HepG2 (cell line): ENCODE results near the gene SPTB. TPM values are rescaled to one million over a fixed set of nuclear protein-coding genes. Genes with fewer than 3 reads are reported as not detected.
A peak's percentile ranks its signal among the peaks of the same experiment; 100 is the strongest.

Source experiments
- CCDC6 ChIP-seq: sonication (generic); formaldehyde crosslinking; IDR thresholded peaks from 2 replicates; pipeline ENCODE4 v1.8.1; 2022; ENCODE audit warnings: mild to moderate bottlenecking, missing genetic modification reagents, moderate library complexity
- GABPB1 ChIP-seq: IDR thresholded peaks from 2 replicates; pipeline ENCODE4 v1.6.1; 2016; ENCODE audit warnings: mild to moderate bottlenecking, missing genetic modification reagents, moderate library complexity, missing compliant biosample characterization
- HDAC1 ChIP-seq: sonication (generic); formaldehyde crosslinking; IDR thresholded peaks from 2 replicates; pipeline ENCODE4 v1.5.1; 2020; ENCODE audit warnings: mild to moderate bottlenecking, missing genetic modification reagents
- HOXA3 ChIP-seq: sonication (generic); formaldehyde crosslinking; IDR thresholded peaks from 2 replicates; pipeline ENCODE4 v1.5.0; 2020; ENCODE audit warnings: missing genetic modification reagents
- HOXA9 ChIP-seq: sonication (generic); formaldehyde crosslinking; IDR thresholded peaks from 2 replicates; pipeline ENCODE4 v1.8.1; 2022; ENCODE audit warnings: missing genetic modification reagents, mild to moderate bottlenecking, moderate library complexity, borderline replicate concordance
- KAT7 ChIP-seq: IDR thresholded peaks from 2 replicates; pipeline ENCODE4 v1.6.1; 2018; ENCODE audit warnings: borderline replicate concordance, missing compliant biosample characterization
- KLF15 ChIP-seq: sonication (generic); formaldehyde crosslinking; IDR thresholded peaks from 2 replicates; pipeline ENCODE4 v1.8.1; 2023; ENCODE audit warnings: borderline replicate concordance, mild to moderate bottlenecking, inconsistent platforms, missing genetic modification reagents, mixed read lengths
- MED1 ChIP-seq: sonication (generic); formaldehyde crosslinking; IDR thresholded peaks from 2 replicates; pipeline ENCODE4 v1.4.0; 2020; ENCODE audit warnings: missing genetic modification reagents
- MEF2D ChIP-seq: sonication (generic); formaldehyde crosslinking; IDR thresholded peaks from 2 replicates; pipeline ENCODE4 v1.5.1; 2020; ENCODE audit warnings: mild to moderate bottlenecking, missing genetic modification reagents
- RFXAP ChIP-seq: sonication (generic); formaldehyde crosslinking; IDR thresholded peaks from 2 replicates; pipeline ENCODE4 v1.4.0; 2020; ENCODE audit warnings: missing genetic modification reagents, borderline replicate concordance
- RXRA ChIP-seq: sonication (generic); formaldehyde crosslinking; IDR thresholded peaks from 2 replicates; pipeline ENCODE4 v1.5.1; 2020; ENCODE audit warnings: missing genetic modification reagents
- SMAD9 ChIP-seq: sonication (generic); formaldehyde crosslinking; IDR thresholded peaks from 2 replicates; pipeline ENCODE4 v1.5.1; 2020; ENCODE audit warnings: mild to moderate bottlenecking, missing genetic modification reagents
- SP2 ChIP-seq: sonication (generic); formaldehyde crosslinking; IDR thresholded peaks from 2 replicates; pipeline ENCODE4 v1.5.1; 2020; ENCODE audit warnings: mild to moderate bottlenecking, missing genetic modification reagents
- SUZ12 ChIP-seq: fragments of 150-350 bp; IDR thresholded peaks from 2 replicates; pipeline ENCODE4 v1.6.1; 2014; ENCODE audit warnings: low read depth, low read length
- TP53 ChIP-seq: sonication (generic); formaldehyde crosslinking; conservative IDR thresholded peaks from 2 replicates; pipeline ENCODE4 v1.4.0; 2020; ENCODE audit warnings: missing genetic modification reagents
- ZC3H13 ChIP-seq: sonication (generic); formaldehyde crosslinking; IDR thresholded peaks from 2 replicates; pipeline ENCODE4 v1.8.1; 2023; ENCODE audit warnings: mild to moderate bottlenecking, missing genetic modification reagents, moderate library complexity
- ZNF136 ChIP-seq: sonication (generic); formaldehyde crosslinking; IDR thresholded peaks from 2 replicates; pipeline ENCODE4 v1.8.1; 2022; ENCODE audit warnings: low read depth, mild to moderate bottlenecking, moderate library complexity, missing genetic modification reagents
- ZNF160 ChIP-seq: sonication (generic); formaldehyde crosslinking; IDR thresholded peaks from 2 replicates; pipeline ENCODE4 v1.8.0; 2022; ENCODE audit warnings: mild to moderate bottlenecking, inconsistent platforms, missing genetic modification reagents
- ZNF251 ChIP-seq: sonication (generic); formaldehyde crosslinking; IDR thresholded peaks from 2 replicates; pipeline ENCODE4 v1.9.0; 2021; ENCODE audit warnings: mild to moderate bottlenecking, missing genetic modification reagents
- ZNF589 ChIP-seq: sonication (generic); formaldehyde crosslinking; conservative IDR thresholded peaks from 2 replicates; pipeline ENCODE4 v1.8.0; 2022; ENCODE audit warnings: mild to moderate bottlenecking, moderate library complexity, missing genetic modification reagents
- ZNF605 ChIP-seq: sonication (generic); formaldehyde crosslinking; IDR thresholded peaks from 2 replicates; pipeline ENCODE4 v1.8.0; 2022; ENCODE audit warnings: mild to moderate bottlenecking, missing genetic modification reagents
- ZNF83 ChIP-seq: sonication (generic); formaldehyde crosslinking; IDR thresholded peaks from 2 replicates; pipeline ENCODE4 v1.4.0; 2020; ENCODE audit warnings: missing genetic modification reagents, mild to moderate bottlenecking, borderline replicate concordance
- polyA plus RNA-seq, 8 experiments: library from polyadenylated mRNA; depleted of rRNA in 3 of 8; stranded (reverse) in 7 of 8; unstranded in 1 of 8; fragments of >200 nt; fragmentation: Illumina TruSeq in 4 of 8; extraction: Trizol in 4 of 8; gene quantifications; 2 replicates each; pipeline versions ENCODE4 v1.2.1 to v1.2.3, GENCODE V29; 2011 to 2016; ENCODE audit warnings: low read depth in 4 of 8, missing spikeins in 1 of 8, mixed read lengths in 1 of 8; ENCODE audit not compliant: insufficient read depth in 1 of 8
- total RNA-seq, 5 experiments: library from RNA; depleted of rRNA; stranded (reverse); fragments of >200 nt; fragmentation: Illumina TruSeq; extraction: Trizol; gene quantifications; 2 replicates each; pipeline ENCODE4 v1.2.3, GENCODE V29; 2016; ENCODE audit warnings: low read depth in 1 of 5
- TF ChIP-seq, protein P1 (sequence below): sonication (generic); formaldehyde crosslinking; IDR thresholded peaks from 2 replicates; pipeline ENCODE4 v1.4.0; 2020; ENCODE audit warnings: missing genetic modification reagents
- TF ChIP-seq, protein P2 (sequence below): sonication (generic); formaldehyde crosslinking; IDR thresholded peaks from 2 replicates; pipeline ENCODE4 v1.4.0; 2020; ENCODE audit warnings: missing genetic modification reagents
- TF ChIP-seq, protein P3 (sequence below): sonication (generic); formaldehyde crosslinking; IDR thresholded peaks from 2 replicates; pipeline ENCODE4 v1.4.0; 2020; ENCODE audit warnings: mild to moderate bottlenecking, missing genetic modification reagents

SPTB gene
- total and polyA plus RNA-seq, 2 of the 13 experiments (the other 11 are each of a cell fraction or from before 2014, with no cell fraction given), result 0.01 to 0.02 TPM

DNA sequence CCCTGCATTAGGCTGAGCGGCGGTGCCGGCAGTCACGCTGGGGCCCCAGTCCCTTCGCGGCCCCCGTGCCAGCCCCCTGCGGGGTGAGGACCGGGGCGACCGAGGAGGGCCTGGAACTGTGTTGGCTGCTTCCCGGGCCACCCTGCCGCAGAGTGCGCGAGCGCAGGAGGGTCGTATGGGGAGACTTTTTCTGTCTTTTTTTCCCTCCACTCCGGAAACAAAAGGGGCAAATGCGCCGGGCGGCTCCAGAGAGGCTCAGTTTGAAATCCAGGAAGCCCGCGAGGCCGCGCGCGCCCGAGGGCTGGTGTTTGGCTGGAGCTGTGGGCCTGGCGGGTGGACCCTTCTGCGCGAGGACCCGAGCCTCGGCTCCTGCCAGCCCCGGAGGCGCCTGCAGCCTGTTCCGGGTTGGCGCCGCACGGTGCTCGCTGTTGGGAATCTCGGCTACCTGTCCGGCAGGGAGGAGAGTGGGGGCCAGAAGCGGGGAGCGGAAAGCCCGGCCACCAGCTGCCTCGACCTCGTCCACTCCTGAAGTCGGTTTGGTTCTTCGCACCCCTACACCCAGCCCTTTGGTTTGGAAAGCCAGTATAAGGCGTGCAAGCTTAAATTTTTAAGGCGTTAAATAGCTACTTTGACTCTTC lies 174.8 kb downstream of the SPTB start (continued):
- TF ChIP-seq GABPB1 (peak; percentile 27; the same call in 1 of the 2 replicates), RXRA (CRISPR knock-in tag) (0 out of 2 replicates have a peak, but pooled peaks have one; percentile 9), ZNF605 (CRISPR knock-in tag) (peak; percentile 34; the same call in 1 of the 2 replicates), RFXAP (CRISPR knock-in tag) (0 out of 2 replicates have a peak, but pooled peaks have one; percentile 59), SMAD9 (CRISPR knock-in tag) (0 out of 2 replicates have a peak, but pooled peaks have one; percentile 9), CCDC6 (CRISPR knock-in tag) (peak; percentile 48; the same call in 1 of the 2 replicates), TP53 (CRISPR knock-in tag) (no peak), HDAC1 (CRISPR knock-in tag) (peak; percentile 12; the same call in 1 of the 2 replicates), ZNF83 (no peak), ZNF589 (CRISPR knock-in tag) (no peak), KAT7 (no peak), SUZ12 (no peak), ZNF251 (0 out of 2 replicates have a peak, but pooled peaks have one; percentile 26), HOXA9 (CRISPR knock-in tag) (0 out of 2 replicates have a peak, but pooled peaks have one; percentile 0), ZC3H13 (CRISPR knock-in tag) (0 out of 2 replicates have a peak, but pooled peaks have one; percentile 14), HOXA3 (CRISPR knock-in tag) (no peak), ZNF160 (CRISPR knock-in tag) (0 out of 2 replicates have a peak, but pooled peaks have one; percentile 2), SP2 (0 out of 2 replicates have a peak, but pooled peaks have one; percentile 1), MEF2D (CRISPR knock-in tag) (no peak), MED1 (CRISPR knock-in tag) (0 out of 2 replicates have a peak, but pooled peaks have one; percentile 14), KLF15 (CRISPR knock-in tag) (0 out of 2 replicates have a peak, but pooled peaks have one; percentile 40), ZNF136 (CRISPR knock-in tag) (no peak)
- TF ChIP-seq, protein P1, sequence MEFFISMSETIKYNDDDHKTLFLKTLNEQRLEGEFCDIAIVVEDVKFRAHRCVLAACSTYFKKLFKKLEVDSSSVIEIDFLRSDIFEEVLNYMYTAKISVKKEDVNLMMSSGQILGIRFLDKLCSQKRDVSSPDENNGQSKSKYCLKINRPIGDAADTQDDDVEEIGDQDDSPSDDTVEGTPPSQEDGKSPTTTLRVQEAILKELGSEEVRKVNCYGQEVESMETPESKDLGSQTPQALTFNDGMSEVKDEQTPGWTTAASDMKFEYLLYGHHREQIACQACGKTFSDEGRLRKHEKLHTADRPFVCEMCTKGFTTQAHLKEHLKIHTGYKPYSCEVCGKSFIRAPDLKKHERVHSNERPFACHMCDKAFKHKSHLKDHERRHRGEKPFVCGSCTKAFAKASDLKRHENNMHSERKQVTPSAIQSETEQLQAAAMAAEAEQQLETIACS (CRISPR knock-in tag), result 0 out of 2 replicates have a peak, but pooled peaks have one; percentile 18
- TF ChIP-seq, protein P2, sequence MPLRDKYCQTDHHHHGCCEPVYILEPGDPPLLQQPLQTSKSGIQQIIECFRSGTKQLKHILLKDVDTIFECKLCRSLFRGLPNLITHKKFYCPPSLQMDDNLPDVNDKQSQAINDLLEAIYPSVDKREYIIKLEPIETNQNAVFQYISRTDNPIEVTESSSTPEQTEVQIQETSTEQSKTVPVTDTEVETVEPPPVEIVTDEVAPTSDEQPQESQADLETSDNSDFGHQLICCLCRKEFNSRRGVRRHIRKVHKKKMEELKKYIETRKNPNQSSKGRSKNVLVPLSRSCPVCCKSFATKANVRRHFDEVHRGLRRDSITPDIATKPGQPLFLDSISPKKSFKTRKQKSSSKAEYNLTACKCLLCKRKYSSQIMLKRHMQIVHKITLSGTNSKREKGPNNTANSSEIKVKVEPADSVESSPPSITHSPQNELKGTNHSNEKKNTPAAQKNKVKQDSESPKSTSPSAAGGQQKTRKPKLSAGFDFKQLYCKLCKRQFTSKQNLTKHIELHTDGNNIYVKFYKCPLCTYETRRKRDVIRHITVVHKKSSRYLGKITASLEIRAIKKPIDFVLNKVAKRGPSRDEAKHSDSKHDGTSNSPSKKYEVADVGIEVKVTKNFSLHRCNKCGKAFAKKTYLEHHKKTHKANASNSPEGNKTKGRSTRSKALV, result peak; percentile 2
- TF ChIP-seq, protein P3, sequence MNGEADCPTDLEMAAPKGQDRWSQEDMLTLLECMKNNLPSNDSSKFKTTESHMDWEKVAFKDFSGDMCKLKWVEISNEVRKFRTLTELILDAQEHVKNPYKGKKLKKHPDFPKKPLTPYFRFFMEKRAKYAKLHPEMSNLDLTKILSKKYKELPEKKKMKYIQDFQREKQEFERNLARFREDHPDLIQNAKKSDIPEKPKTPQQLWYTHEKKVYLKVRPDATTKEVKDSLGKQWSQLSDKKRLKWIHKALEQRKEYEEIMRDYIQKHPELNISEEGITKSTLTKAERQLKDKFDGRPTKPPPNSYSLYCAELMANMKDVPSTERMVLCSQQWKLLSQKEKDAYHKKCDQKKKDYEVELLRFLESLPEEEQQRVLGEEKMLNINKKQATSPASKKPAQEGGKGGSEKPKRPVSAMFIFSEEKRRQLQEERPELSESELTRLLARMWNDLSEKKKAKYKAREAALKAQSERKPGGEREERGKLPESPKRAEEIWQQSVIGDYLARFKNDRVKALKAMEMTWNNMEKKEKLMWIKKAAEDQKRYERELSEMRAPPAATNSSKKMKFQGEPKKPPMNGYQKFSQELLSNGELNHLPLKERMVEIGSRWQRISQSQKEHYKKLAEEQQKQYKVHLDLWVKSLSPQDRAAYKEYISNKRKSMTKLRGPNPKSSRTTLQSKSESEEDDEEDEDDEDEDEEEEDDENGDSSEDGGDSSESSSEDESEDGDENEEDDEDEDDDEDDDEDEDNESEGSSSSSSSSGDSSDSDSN, result peak; percentile 63; the same call in 1 of the 2 replicates
